GM10847 (cell line): ENCODE results near the gene ZNF837.

ENCODE experiments used
- POLR2A ChIP-seq: IDR thresholded peaks from 2 replicates; pipeline ENCODE4 v1.6.1; 2011; ENCODE audit not compliant: insufficient read length; ENCODE audit errors: extremely low read depth

The ZNF837 gene

GRCh38 chr19:58361900-58362271 lies 18.9 kb downstream of the ZNF837 start:
- TF ChIP-seq POLR2A, result peak; percentile 16

DNA sequence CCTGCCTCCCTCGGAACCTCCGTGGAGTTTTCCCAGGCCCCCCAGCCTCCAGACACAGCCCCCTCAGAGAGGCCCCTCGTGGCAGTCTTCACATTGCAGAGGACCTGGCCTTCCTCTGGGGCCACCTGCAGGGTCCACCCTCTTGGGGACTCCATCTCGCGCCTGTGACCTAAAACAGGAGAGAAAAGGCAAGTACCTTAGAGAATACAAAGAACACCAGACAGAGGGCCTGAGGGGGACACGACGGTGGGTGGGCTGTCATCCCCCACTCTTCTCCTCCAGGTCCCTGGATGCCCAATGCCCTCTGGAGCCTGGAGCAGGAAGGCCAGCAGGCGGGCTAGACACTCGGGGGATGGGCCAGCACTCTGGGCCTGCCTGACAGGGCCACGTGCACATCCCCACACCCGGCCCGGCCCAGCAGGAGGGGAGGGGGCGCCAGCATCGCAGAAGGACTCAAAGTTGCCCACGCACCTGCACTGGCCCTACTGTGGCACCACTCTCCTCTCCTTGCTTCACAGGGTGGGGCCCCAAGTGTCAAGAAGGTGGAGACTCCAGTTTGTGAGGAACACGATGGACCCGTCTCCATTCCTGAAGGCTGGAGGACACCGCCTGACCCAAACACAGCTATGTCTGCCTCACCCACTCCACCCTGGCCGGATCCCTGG lies 23.2 kb downstream of the ZNF837 start:
- TF ChIP-seq POLR2A, result no peak

- no peak for TF ChIP-seq POLR2A
Measured at GRCh38 chr19:58356766-58357480, 23.9 kb downstream of the ZNF837 start.

DNA sequence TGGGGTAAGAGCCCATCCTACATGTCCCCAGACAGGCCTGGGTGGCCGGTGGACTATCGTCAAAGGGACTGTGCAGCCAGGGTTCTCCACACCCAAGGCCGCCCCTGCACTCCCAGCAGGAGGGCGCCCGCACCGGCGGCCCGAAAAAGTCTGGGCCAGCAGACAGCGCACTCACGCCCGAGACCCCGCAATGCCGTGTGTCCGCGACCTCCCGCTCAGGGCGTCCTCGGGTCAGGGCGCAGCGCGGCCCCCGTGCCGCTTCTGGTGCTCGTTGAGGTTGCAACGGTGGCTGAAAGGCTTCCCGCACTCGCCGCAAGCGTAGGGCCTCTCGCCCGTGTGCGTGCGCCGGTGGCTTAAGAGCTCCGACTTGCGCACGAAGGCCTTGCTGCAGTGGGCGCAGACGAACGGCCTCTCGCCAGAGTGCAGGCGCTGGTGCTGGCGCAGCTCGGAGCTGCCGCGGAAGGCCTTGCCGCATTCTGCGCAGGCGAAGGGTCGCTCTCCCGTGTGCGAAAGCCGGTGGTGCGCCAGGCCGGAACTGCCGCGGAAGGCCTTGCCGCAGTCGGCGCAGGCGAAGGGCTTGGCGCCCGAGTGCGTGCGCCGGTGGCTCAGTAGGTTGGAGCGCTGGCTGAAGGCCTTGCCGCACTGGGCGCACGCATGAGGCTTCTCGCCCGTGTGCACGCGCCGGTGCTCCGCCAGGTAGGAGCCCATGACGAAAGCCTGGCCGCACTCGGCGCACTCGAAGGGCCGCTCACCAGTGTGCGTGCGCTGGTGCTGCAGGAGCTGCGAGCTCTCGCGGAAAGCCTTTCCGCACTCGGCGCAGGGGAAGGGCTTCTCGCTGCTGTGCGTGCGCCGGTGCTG lies 24.7 kb downstream of the ZNF837 start:
- TF ChIP-seq POLR2A, result no peak

GRCh38 chr19:58355215-58355796 lies 25.5 kb downstream of the ZNF837 start:
- TF ChIP-seq POLR2A, result no peak

DNA sequence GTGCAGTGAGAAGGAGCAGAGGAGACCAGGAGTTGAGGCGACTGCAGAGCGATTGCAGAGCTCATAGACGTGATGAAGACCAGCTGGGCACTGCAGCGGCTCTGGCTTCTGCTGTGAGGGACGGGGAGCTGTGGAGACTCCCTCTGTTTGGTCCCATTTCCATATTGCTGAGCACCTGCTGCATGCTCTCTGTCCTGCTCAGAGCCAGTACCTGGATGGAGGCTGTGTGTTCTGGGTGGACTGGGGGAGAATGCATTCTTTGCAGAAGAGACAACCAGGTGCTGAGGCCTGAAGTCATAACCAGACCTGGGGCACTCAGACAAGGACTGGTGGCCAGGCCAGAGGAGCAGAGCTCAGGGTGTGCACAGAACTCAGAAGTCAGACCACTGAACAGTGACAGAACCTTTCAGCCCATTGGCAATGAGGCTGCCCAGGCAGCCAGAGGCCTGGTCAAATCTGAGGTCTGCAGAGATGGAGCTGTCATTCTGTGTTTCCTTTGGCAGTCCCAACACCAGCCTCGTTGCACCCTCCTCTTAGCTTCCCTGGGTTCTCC lies 26.3 kb downstream of the ZNF837 start:
- no peak for TF ChIP-seq POLR2A

DNA sequence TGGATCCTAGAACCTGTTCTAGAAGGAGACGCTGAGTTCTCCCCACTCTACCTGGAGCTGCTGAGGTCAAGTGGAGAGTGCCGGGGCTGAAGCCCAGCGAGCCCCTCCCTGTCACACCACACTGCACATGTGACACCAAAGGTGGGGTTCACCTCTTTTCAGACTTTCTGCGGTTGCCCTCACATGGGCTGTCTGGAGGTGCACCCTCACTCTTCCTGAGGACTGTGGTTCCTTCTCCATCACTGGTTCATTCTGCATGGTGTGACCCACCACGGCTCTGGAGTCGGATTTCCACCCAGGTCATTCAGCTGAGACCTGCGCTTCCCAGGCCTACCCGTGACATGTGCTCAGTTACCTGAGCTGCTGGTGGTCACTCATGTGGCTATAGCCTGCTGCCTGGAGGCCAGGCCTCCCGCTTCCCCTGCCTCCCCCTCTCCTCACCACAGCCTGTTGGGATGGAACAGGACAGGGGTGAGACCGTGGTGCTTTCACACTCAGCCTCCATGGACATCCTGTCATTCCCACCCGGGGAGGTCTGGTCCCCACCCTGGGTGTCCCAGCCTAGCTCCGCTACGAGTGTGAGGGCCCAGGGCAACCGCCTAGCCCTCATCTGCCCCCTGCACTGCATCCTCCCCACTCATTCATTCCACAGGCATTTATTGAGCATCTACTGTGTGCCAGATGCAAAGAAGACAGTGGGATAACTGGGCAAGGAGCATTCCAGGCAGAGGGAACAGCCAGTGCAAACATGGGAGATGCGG lies 26.9 kb downstream of the ZNF837 start:
- no peak for TF ChIP-seq POLR2A

- TF ChIP-seq POLR2A, result no peak
Measured at GRCh38 chr19:58352760-58353671, 27.8 kb downstream of the ZNF837 start, which contains the start of gene A1BG. TSS of gene A1BG (minus strand) at chr19:58353492. CDS start at chr19:58353437, 55 bp downstream.

DNA sequence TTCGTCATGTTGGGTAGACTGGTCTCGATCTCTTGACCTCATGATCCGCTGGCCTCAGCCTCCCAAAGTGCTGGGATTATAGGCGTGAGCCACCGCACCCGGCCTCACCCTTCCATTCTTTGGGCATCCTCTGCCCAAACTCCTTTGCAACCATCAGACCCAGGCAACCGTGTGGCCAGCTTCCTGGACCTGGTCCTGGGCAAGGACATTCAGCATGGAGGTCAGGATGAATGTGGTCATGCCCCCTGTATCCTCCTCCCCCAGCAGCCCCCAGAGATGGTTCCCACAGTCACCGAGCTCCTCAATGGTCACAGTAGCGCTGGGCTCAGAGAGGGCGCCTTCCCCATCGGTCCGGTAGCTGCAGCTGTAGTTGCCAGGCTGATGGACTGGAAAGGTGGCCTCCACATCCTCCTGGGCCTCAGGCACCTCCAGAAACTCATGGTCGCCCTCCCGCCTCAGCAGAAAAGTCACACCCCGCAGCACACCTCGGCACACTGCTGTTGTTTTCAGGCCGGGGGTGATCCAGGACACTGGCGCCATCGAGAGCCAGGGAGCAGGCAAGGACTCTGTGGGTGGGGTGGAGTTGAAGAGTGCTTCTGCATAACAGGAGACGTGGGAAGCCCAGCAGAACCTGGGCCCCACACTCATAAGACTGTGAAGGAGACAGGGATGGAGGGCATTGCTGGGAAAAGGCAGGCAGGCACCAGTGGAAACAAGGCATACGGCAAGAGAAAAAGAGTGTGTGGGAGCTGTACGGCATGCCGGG lies 28.7 kb downstream of the ZNF837 start:
- no peak for TF ChIP-seq POLR2A

DNA sequence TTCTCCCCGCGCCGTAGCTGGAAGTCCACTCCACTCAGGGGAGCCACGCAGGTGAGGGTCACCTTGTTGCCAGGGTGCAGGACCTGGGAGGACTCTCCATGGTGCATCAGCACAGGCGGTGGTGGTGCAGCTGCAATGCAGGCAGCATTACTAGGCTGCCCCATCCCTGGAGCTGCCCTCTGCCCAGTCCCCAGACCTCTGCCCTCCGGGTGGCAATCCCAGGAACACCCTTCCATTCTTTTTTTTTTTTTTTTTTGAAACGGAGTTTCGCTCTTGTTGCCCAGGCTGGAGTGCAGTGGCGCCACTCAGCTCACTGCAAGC lies 29.3 kb downstream of the ZNF837 start:
- no peak for TF ChIP-seq POLR2A

GRCh38 chr19:58350871-58351557 lies 29.8 kb downstream of the ZNF837 start:
- no peak for TF ChIP-seq POLR2A
